Activated CD4-positive, alpha-beta T cell treated with anti-CD3 and anti-CD28 coated beads, Interleukin-2, amount 10 ng/mL, durations not matched to agents 7 days and 5 days (primary cell): ENCODE results near the gene FGF6. TPM values are rescaled to one million over a fixed set of nuclear protein-coding genes. Genes with fewer than 3 reads are reported as not detected.
"Not testable (repeated sequence)": the region's sequence is repeated elsewhere in the genome, so short reads cannot be mapped to it uniquely, and the experiment has no call there.

Experiments used
- CTCF ChIA-PET: fragments of 350-600 bp; sonication (Branson Sonifier 250); formaldehyde crosslinking; loops from one replicate; lab custom pipeline; 2021; ENCODE audit warnings: antibody characterized with exemption; lab: Charles Lee
- POLR2A ChIA-PET: fragments of 350-600 bp; sonication (Branson Sonifier 250); formaldehyde crosslinking; loops from one replicate; lab custom pipeline; 2021; ENCODE audit warnings: antibody characterized with exemption; lab: Charles Lee
- DNase-seq: peaks from one replicate; pipeline ENCODE4 v3.0.0-alpha.2; 2020
- H3K27ac Mint-ChIP-seq: one replicate; pipeline ENCODE4 v1.8.0; 2021; ENCODE audit warnings: mild to moderate bottlenecking, moderate library complexity, mixed read lengths
- H3K27me3 Mint-ChIP-seq: one replicate; pipeline ENCODE4 v1.8.0; 2021; ENCODE audit warnings: mixed read lengths
- H3K36me3 Mint-ChIP-seq: one replicate; pipeline ENCODE4 v1.8.0; 2021; ENCODE audit warnings: low read depth, mixed read lengths
- H3K4me1 Mint-ChIP-seq: one replicate; pipeline ENCODE4 v1.8.0; 2021; ENCODE audit warnings: mixed read lengths
- H3K4me3 Mint-ChIP-seq: one replicate; pipeline ENCODE4 v1.8.0; 2021; ENCODE audit warnings: mild to moderate bottlenecking, moderate library complexity, mixed read lengths
- H3K9me3 Mint-ChIP-seq: one replicate; pipeline ENCODE4 v1.8.0; 2021; ENCODE audit warnings: mixed read lengths
- total RNA-seq, 2 experiments: library from RNA; stranded (reverse); gene quantifications; one replicate each; pipeline ENCODE4 v1.2.3, GENCODE V29; 2021

The FGF6 gene
- total RNA-seq, 2 experiments from 2014 or later, result not detected

DNA sequence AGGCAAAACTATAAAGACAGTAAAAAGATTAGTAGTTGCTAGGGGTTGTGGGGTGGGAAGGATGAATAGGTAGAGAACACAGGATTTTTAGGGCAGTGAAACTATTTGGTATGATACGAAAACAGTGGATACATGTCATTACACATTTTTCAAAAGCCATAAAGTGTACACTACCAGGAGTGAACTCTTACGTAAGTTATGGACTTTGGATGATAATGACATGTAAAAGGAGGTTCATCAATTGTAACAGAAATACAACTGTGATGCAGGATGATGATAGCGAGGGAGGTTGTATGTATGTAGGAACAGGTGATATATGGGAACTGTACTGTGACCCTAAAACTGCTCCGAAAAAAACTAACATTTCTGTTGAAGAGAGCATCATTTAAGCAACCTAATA, 15.1 kb upstream of the FGF6 start:
- POLR2A ChIA-PET, result no interaction called here
- Mint-ChIP-seq H3K36me3 (no peaks in the 10 kb centered on the region), H3K4me1 (no peaks in the 10 kb centered on the region), H3K27me3 (peaks cover 13% of the 10 kb centered on the region), H3K4me3 (no peak overlapping the region), H3K27ac (no peak overlapping the region), H3K9me3 (no peaks in the 10 kb centered on the region)
- CTCF ChIA-PET, result interaction anchor here (0.7 kb wide), 1 partner anchor 362 kb away, joined by 4 read pairs; no protein-coding TSS in a partner anchor
- no peak for DNase-seq

DNA sequence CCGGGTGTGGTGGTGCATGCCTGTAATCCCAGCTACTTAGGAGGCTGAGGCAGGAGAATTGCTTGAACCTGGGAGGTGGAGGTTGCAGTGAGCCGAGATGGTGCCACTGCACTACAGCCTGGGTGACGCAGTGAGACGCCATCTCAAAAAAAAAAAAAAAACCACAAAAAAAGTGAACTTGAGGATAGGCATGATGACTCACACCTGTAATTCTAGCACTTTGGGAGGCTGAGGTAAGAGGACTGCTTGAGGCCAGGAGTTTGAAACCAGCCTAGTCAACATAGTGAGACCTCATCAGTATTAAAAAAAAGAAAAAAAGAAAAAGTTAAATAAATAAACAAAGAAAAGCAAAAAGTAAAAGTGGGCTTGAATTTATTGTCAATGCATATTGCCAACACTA, 10.2 kb upstream of the FGF6 start:
- CTCF ChIA-PET, H3K4me1 Mint-ChIP-seq, H3K27ac Mint-ChIP-seq, H3K4me3 Mint-ChIP-seq, H3K9me3 Mint-ChIP-seq, POLR2A ChIA-PET, H3K27me3 Mint-ChIP-seq, DNase-seq, H3K36me3 Mint-ChIP-seq: not testable (repeated sequence)

DNA sequence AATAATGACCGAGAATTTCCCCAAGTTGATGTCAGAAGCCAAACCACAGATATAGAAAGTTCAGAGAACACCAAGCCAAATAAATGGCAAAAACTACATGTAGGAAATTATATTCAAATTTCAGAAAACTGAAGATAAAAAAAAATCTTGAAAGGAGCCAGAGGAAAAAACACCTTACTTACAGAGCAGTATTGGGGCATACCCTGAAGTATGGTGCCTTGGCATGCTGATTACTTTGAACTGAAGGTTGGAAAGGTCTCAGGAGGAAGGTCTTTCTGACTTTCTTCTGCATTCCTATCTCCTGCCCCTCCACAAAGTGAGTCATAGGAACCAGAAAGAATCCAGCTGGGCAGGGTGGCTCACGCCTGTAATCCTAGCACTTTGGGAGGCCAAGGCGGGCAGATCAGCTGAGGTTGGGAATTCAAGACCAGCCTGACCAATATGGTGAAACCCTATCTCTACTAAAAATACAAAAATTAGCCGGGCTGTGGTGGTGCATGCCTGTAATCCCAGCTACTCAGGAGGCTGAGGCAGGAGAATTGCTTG, 8.8 kb upstream of the FGF6 start:
- Mint-ChIP-seq H3K4me3 (no peak overlapping the region), H3K36me3 (peaks cover 3% of the 10 kb centered on the region), H3K27me3 (peaks cover 8% of the 10 kb centered on the region), H3K9me3 (peaks cover 8% of the 10 kb centered on the region), H3K27ac (no peak overlapping the region), H3K4me1 (peaks cover 2% of the 10 kb centered on the region)
- ChIA-PET CTCF (no interaction called here), POLR2A (no interaction called here)
- no peak for DNase-seq

DNA sequence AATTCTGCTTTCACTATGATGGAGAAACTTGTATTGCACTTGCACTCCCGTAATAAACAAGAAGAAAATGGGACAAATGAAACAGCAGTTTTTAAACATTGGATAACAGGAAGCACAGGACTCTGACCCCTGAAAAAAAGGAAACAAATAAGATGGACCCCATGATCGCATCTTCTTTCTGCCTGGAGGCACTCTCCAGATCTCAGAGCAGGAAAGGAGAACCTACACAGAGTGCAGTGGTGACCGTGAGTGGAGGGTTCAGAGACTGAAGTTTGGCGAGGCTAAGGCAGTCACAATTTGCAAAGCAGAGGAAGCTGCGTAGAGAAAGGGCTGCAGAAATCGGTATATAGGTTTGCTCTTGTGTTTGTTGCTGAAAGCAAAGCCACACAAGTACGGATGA, 6.1 kb upstream of the FGF6 start:
- no peak for DNase-seq
- H3K4me1 Mint-ChIP-seq, result peaks cover 2% of the 10 kb centered on the region
- no peak overlapping the region for H3K4me3 Mint-ChIP-seq
- ChIA-PET POLR2A (no interaction called here), CTCF (interaction anchor here (0.7 kb wide), 1 partner anchor 45 kb away, joined by 3 read pairs; no protein-coding TSS in a partner anchor)
- H3K36me3 Mint-ChIP-seq, result peaks cover 3% of the 10 kb centered on the region
- H3K27me3 Mint-ChIP-seq, result peaks cover 10% of the 10 kb centered on the region
- peaks cover 8% of the 10 kb centered on the region for H3K9me3 Mint-ChIP-seq
- H3K27ac Mint-ChIP-seq, result no peak overlapping the region

DNA sequence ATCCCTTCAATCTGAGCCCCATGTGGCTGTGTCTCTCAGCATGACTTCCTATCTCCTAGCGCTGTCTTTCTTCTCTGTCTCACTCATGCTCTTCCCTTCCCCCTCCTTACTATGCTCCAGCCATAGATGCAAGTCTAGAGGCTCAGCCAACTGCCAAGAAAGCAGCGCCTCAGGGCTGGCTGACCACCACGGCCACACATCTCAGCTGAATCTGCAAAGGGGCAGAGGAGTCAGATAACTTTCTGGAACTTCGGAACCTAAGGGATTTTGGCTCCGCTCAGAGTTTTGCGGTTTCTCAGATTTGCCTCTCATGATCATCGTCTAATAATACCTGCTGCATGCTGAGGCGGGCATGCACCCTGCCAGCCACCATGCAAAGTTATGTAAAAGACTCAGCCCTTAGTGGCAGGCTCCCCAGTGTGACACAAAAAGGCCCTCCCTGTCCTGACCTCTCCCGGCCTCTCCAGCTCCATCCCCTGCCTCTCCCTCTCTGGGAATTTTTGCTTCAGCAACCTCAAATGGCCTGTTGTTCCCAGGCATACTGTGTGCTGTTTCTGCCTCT, 5.0 kb upstream of the FGF6 start:
- no peak for DNase-seq
- Mint-ChIP-seq H3K4me1 (peaks cover 2% of the 10 kb centered on the region), H3K36me3 (peaks cover 3% of the 10 kb centered on the region), H3K9me3 (peaks cover 8% of the 10 kb centered on the region), H3K27ac (peak overlapping the region; percentile 2), H3K27me3 (peaks cover 10% of the 10 kb centered on the region), H3K4me3 (no peak overlapping the region)
- POLR2A ChIA-PET, result interaction anchor here (0.7 kb wide), 1 partner anchor 11 kb away, joined by 3 read pairs; no protein-coding TSS in a partner anchor
- CTCF ChIA-PET, result no interaction called here

DNA sequence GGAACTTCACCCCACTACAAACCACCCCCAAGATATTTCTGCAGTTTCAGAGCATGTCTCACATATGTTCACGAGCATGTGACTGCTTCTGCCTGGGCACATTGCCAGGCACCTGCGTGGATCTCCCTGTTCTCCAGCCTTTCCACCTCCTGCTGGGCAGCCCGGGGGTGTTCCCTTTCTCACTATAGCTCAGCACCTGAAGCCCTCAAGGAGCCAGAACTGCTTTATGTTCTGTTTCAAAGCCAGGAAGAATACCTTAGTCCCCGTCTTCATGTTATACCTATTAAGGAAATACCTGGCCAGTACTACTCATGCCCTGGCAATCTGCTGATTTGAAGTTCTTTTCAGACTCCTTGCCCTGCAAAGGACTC, 4.2 kb upstream of the FGF6 start:
- Mint-ChIP-seq H3K9me3 (peaks cover 8% of the 10 kb centered on the region), H3K27ac (no peak overlapping the region), H3K4me1 (peaks cover 2% of the 10 kb centered on the region), H3K27me3 (peaks cover 10% of the 10 kb centered on the region), H3K36me3 (peaks cover 3% of the 10 kb centered on the region), H3K4me3 (no peak overlapping the region)
- no peak for DNase-seq
- CTCF ChIA-PET, result no interaction called here
- POLR2A ChIA-PET, result no interaction called here

DNA sequence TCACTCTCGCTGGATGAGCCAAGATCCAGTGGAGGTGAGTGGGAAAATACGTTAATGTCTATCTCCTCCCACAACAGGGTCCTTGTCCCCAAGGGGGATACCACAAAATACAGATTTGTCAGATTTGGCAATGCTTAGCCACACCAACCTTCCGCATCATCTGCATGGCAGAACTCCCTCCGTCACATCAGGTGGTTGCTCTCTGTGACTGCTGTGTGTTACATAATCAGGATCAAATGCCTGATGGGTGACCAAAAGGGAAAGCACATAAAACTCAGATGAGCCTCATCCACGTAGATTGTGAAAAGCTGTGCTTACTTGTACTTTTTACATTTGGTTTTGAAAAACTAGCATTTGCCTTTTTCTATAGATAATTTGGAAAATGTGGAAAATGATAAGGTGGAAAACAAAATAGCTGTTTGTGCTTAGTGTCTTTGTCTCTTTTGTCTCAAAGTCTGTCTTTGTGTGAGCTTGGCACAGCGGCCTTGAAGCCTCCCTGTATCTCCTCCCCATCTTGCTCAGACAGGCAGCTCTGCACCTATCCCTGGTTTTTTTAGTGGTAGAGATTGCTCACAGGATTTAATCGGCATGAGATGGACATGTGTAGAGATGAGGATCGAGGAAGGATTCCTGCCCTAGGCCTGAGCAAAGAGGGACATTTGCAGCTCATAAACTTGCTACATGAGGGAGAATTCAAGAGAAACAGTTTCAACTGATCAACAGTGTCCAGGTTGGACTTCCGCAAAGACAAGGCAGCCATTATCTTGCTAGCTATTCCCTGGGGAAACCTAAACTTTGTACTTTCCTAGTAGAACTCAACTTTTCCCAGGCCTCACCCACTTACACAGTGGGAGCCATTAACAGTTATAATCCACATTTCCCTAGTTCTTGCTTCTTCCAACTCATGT, 3.6 kb upstream of the FGF6 start:
- Mint-ChIP-seq H3K36me3 (peaks cover 3% of the 10 kb centered on the region), H3K4me3 (no peak overlapping the region), H3K4me1 (peaks cover 2% of the 10 kb centered on the region), H3K9me3 (peaks cover 8% of the 10 kb centered on the region), H3K27me3 (peaks cover 10% of the 10 kb centered on the region), H3K27ac (no peak overlapping the region)
- ChIA-PET POLR2A (no interaction called here), CTCF (no interaction called here)
- no peak for DNase-seq

DNA sequence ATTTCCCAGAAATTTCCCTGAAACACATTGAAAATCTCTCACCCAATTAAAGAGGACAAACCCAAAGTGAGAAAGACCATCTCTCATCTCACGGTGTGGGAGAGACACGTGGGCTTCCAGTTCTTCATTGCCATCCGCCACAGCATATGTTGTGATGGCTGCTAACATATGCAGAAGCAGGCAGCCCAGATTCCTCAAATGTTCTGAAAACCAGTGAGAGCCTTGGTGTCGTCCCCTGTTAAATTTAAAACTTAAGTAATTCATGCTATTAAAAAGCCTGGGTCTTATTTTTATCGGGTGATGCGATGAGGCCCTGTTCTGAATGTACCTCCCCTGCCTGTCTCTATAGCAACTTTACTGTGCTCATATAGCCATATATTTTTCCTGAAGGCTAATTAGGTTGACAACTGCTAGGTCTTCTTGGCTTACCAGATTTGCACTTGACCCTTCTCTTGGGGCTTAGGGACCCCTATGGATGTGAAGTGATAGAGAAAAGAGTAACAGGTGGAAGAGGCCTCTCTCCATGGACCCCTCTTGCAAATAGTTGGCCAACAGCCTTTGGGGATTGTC, 2.8 kb upstream of the FGF6 start:
- DNase-seq, result no peak
- peaks cover 5% of the 10 kb centered on the region for H3K9me3 Mint-ChIP-seq
- H3K4me1 Mint-ChIP-seq, result no peaks in the 10 kb centered on the region
- H3K4me3 Mint-ChIP-seq, result no peak overlapping the region
- H3K36me3 Mint-ChIP-seq, result no peaks in the 10 kb centered on the region
- CTCF ChIA-PET, result interaction anchor here (1.0 kb wide), 1 partner anchor 156 kb away, joined by 3 read pairs; no protein-coding TSS in a partner anchor
- POLR2A ChIA-PET, result interaction anchor here (0.5 kb wide), 1 partner anchor 128 kb away, joined by 3 read pairs; no protein-coding TSS in a partner anchor
- no peak overlapping the region for H3K27ac Mint-ChIP-seq
- peaks cover 10% of the 10 kb centered on the region for H3K27me3 Mint-ChIP-seq

DNA sequence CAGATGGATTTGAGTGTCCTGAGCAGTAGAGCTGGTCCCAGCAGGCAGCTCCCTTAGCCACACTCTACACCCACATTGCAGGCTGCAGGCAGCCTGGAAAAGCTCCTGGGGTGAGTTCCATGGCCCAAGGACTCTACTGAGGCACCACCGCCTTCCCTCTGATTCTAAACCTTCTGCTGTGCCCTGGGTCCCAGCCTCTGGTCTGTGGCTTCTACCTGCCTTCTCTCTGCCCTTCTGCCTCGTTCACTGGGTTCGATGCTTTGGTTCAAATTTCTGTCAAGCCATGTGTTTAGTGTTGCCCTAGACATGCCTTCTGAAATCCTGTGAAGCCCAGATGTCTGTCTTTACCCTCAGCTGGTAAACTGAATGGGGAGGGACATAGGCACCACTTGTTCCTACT, 1.5 kb upstream of the FGF6 start:
- H3K36me3 Mint-ChIP-seq, result no peaks in the 10 kb centered on the region
- peaks cover 7% of the 10 kb centered on the region for H3K27me3 Mint-ChIP-seq
- H3K9me3 Mint-ChIP-seq, result peaks cover 1% of the 10 kb centered on the region
- ChIA-PET POLR2A (no interaction called here), CTCF (no interaction called here)
- no peaks in the 10 kb centered on the region for H3K4me1 Mint-ChIP-seq
- no peak overlapping the region for H3K27ac Mint-ChIP-seq
- DNase-seq, result no peak
- H3K4me3 Mint-ChIP-seq, result no peak overlapping the region

DNA sequence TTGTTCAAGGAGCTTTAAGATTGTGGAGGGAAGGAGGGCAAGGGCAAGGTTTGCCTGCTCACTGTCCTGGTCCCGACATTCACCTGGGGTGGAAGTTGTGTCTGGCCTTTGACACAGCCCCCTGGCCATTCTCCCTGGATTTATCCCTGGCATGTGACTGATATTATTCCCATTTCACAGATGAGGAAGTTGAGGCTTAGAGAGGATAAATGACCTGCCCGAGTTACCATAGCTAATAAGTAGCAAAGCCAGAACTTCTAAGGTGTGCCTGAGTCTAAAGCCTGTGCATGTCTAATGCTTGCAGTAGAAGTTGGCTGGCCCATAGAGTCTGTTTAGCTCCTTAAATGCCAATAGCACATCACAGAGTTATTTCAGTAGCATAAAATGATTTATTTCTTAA, 720 bp upstream of the FGF6 start:
- ChIA-PET CTCF (no interaction called here), POLR2A (no interaction called here)
- H3K36me3 Mint-ChIP-seq, result no peaks in the 10 kb centered on the region
- H3K4me1 Mint-ChIP-seq, result no peaks in the 10 kb centered on the region
- no peak overlapping the region for H3K4me3 Mint-ChIP-seq
- no peak overlapping the region for H3K27ac Mint-ChIP-seq
- peaks cover 6% of the 10 kb centered on the region for H3K27me3 Mint-ChIP-seq
- no peak for DNase-seq
- no peaks in the 10 kb centered on the region for H3K9me3 Mint-ChIP-seq

DNA sequence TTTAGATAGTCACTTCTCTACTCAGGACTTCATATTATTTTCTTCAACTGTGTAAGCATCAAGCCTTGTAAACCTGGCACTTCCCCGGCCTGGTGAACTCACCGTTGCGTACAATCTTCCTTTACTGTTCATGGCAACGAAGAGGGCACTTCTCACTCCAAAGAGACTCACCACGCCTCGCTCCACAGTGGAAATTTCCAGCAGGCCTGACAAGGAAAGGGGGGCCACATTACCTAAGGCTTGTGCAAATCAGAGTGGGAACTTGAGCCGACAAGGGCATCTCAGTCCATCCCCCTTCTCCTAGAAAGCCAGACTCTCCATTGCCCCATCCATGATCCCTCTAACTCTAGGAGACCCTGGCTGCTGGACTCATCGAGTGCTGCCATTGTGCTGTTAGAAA, 1.6 kb downstream of the FGF6 start:
- H3K27me3 Mint-ChIP-seq, result peaks cover 9% of the 10 kb centered on the region
- ChIA-PET POLR2A (no interaction called here), CTCF (no interaction called here)
- H3K4me3 Mint-ChIP-seq, result no peak overlapping the region
- peaks cover 9% of the 10 kb centered on the region for H3K4me1 Mint-ChIP-seq
- H3K27ac Mint-ChIP-seq, result no peak overlapping the region
- no peaks in the 10 kb centered on the region for H3K9me3 Mint-ChIP-seq
- DNase-seq, result no peak
- H3K36me3 Mint-ChIP-seq, result no peaks in the 10 kb centered on the region

DNA sequence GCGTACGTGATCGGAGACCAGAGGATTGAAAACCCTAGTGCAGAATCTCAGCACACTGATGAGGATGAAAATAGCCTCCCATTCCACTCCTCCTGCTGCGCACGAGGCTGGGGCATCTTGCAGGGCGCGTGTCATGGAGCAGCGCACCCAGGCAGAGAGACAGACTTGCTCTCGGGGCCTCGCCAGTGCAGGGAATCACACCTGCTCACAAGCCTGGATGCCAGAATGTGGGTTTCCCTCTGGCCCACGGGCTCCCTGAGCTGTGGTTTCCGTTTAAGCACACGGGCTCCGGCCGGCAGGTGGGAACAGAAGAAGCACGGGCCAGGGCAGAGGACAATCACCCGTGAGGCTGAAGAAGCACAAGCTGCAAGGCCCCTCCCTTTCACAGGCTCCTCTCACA, 2.0 kb downstream of the FGF6 start:
- Mint-ChIP-seq H3K4me3 (no peak overlapping the region), H3K36me3 (no peaks in the 10 kb centered on the region), H3K9me3 (no peaks in the 10 kb centered on the region), H3K27me3 (peaks cover 9% of the 10 kb centered on the region), H3K4me1 (peaks cover 13% of the 10 kb centered on the region), H3K27ac (no peak overlapping the region)
- POLR2A ChIA-PET, result no interaction called here
- DNase-seq, result no peak
- CTCF ChIA-PET, result no interaction called here
